GM11168 (cell line): ENCODE measurements around the gene NPFFR1.

Experiments
- in situ Hi-C: fragments of 300-500 bp; cut with MboI; formaldehyde crosslinking; loops from one replicate; pipeline ENCODE4 v1.12.0; 2022; ENCODE audit warnings: low sequenced_read_pairs; ENCODE audit not compliant: unreplicated experiment

The NPFFR1 gene

GRCh38 chr10:70315815-70316214 is 32.0 kb upstream of the NPFFR1 start:
- in situ Hi-C loops: no loop called here

- in situ Hi-C loops: no loop called here
Observed at GRCh38 chr10:70315276-70315675, 31.5 kb upstream of the NPFFR1 start.

GRCh38 chr10:70312972-70313371 is 29.2 kb upstream of the NPFFR1 start:
- in situ Hi-C loops: no loop called here

- in situ Hi-C loops: no loop called here
Observed at GRCh38 chr10:70312249-70312648, 28.4 kb upstream of the NPFFR1 start.

GRCh38 chr10:70311698-70312097 is 27.9 kb upstream of the NPFFR1 start:
- in situ Hi-C loops: no loop called here

GRCh38 chr10:70309661-70310060 is 25.9 kb upstream of the NPFFR1 start:
- in situ Hi-C loops: no loop called here

- in situ Hi-C loops: no loop called here
Observed at GRCh38 chr10:70308121-70309060, 24.6 kb upstream of the NPFFR1 start.

GRCh38 chr10:70306886-70307520 is 23.2 kb upstream of the NPFFR1 start:
- in situ Hi-C loops: no loop called here

- in situ Hi-C loops: no loop called here
Observed at GRCh38 chr10:70306181-70306705, 22.4 kb upstream of the NPFFR1 start.

- in situ Hi-C loops: no loop called here
Observed at GRCh38 chr10:70303730-70304129, 19.9 kb upstream of the NPFFR1 start.

GRCh38 chr10:70302292-70302691 is 18.5 kb upstream of the NPFFR1 start:
- in situ Hi-C loops: no loop called here

GRCh38 chr10:70300908-70301597 is 17.2 kb upstream of the NPFFR1 start:
- in situ Hi-C loops: no loop called here

GRCh38 chr10:70300461-70300860 is 16.7 kb upstream of the NPFFR1 start:
- in situ Hi-C loops: no loop called here

GRCh38 chr10:70299876-70300275 is 16.1 kb upstream of the NPFFR1 start:
- in situ Hi-C loops: no loop called here

GRCh38 chr10:70298393-70298792 is 14.6 kb upstream of the NPFFR1 start:
- in situ Hi-C loops: no loop called here

- in situ Hi-C loops: no loop called here
Observed at GRCh38 chr10:70297224-70297623, 13.4 kb upstream of the NPFFR1 start.

GRCh38 chr10:70296406-70296899 is 12.6 kb upstream of the NPFFR1 start:
- in situ Hi-C loops: no loop called here

GRCh38 chr10:70295926-70296325 is 12.1 kb upstream of the NPFFR1 start:
- in situ Hi-C loops: no loop called here

GRCh38 chr10:70295321-70295720 is 11.5 kb upstream of the NPFFR1 start:
- in situ Hi-C loops: no loop called here

- in situ Hi-C loops: no loop called here
Observed at GRCh38 chr10:70293169-70293843, 9.5 kb upstream of the NPFFR1 start.
